ENCODE measurements around the gene SEC61A1. TPM values are rescaled to one million over a fixed set of nuclear protein-coding genes. Genes with fewer than 3 reads are reported as not detected.

The SEC61A1 gene
- total RNA-seq, 1 donor from 2014 or later = 89.8 TPM

GRCh38 chr3:128054367-128054766 lies 2.1 kb downstream of the SEC61A1 start:
- no peaks in the 10 kb centered on the region for H3K9me3 ChIP-seq (ENCODE audit: control insufficient read depth in 3 of 3, low read length in 3 of 3)
- H3K4me1 ChIP-seq (ENCODE audit: control insufficient read depth in 3 of 3, insufficient read depth in 3 of 3, low read length in 3 of 3) = peaks cover 32 to 40% (median 34%) of the 10 kb centered on the region in 3 donors
- H3K27me3 ChIP-seq (ENCODE audit: control insufficient read depth in 3 of 3, insufficient read depth in 3 of 3, low read length in 3 of 3) = no peaks in the 10 kb centered on the region
- peak overlapping the region; percentile 27 to 96 (median 94) for H3K9ac ChIP-seq (ENCODE audit: low read depth in 1 of 3, low read length in 3 of 3)
- H3K27ac ChIP-seq (ENCODE audit: low read depth, low read length) = peak overlapping the region; percentile 97
- H3K36me3 ChIP-seq (ENCODE audit: control insufficient read depth in 3 of 3, insufficient read depth in 3 of 3, low read length in 3 of 3) = peaks cover 20 to 43% (median 33%) of the 10 kb centered on the region in 3 donors
- peak overlapping the region; percentile 80 to 98 (median 84) for H3K4me3 ChIP-seq (ENCODE audit: low read length in 3 of 3)

- Histone ChIP-seq H3K36me3 (ENCODE audit: control insufficient read depth in 3 of 3, insufficient read depth in 3 of 3, low read length in 3 of 3) (peaks cover 39 to 62% (median 52%) of the 10 kb centered on the region in 3 donors), H3K9ac (ENCODE audit: low read depth in 1 of 3, low read length in 3 of 3) (no peak overlapping the region), H3K9me3 (ENCODE audit: control insufficient read depth in 3 of 3, low read length in 3 of 3) (no peaks in the 10 kb centered on the region), H3K4me3 (ENCODE audit: low read length in 3 of 3) (no peak overlapping the region), H3K27me3 (ENCODE audit: control insufficient read depth in 3 of 3, insufficient read depth in 3 of 3, low read length in 3 of 3) (no peaks in the 10 kb centered on the region), H3K4me1 (ENCODE audit: control insufficient read depth in 3 of 3, insufficient read depth in 3 of 3, low read length in 3 of 3) (peaks cover 28 to 37% (median 31%) of the 10 kb centered on the region in 3 donors), H3K27ac (ENCODE audit: low read depth, low read length) (no peak overlapping the region)
These were observed 4.0 kb downstream of the SEC61A1 start for GRCh38 chr3:128056258-128056657.

GRCh38 chr3:128060473-128061381 lies 8.5 kb downstream of the SEC61A1 start:
- H3K9me3 ChIP-seq (ENCODE audit: control insufficient read depth in 3 of 3, low read length in 3 of 3) = no peaks in the 10 kb centered on the region
- H3K27me3 ChIP-seq (ENCODE audit: control insufficient read depth in 3 of 3, insufficient read depth in 3 of 3, low read length in 3 of 3) = no peaks in the 10 kb centered on the region
- no peak overlapping the region for H3K9ac ChIP-seq (ENCODE audit: low read depth in 1 of 3, low read length in 3 of 3)
- peaks cover 66 to 84% (median 79%) of the 10 kb centered on the region in 3 donors for H3K36me3 ChIP-seq (ENCODE audit: control insufficient read depth in 3 of 3, insufficient read depth in 3 of 3, low read length in 3 of 3)
- H3K4me3 ChIP-seq (ENCODE audit: low read length in 3 of 3) = no peak overlapping the region
- H3K4me1 ChIP-seq (ENCODE audit: control insufficient read depth in 3 of 3, insufficient read depth in 3 of 3, low read length in 3 of 3) = peaks cover 0 to 4% (median 2%) of the 10 kb centered on the region in 3 donors
- H3K27ac ChIP-seq (ENCODE audit: low read depth, low read length) = no peak overlapping the region

GRCh38 chr3:128062033-128062745 lies 10.0 kb downstream of the SEC61A1 start:
- Histone ChIP-seq H3K4me1 (ENCODE audit: control insufficient read depth in 3 of 3, insufficient read depth in 3 of 3, low read length in 3 of 3) (peaks cover 0 to 4% (median 2%) of the 10 kb centered on the region in 3 donors), H3K9ac (ENCODE audit: low read depth in 1 of 3, low read length in 3 of 3) (no peak overlapping the region), H3K4me3 (ENCODE audit: low read length in 3 of 3) (no peak overlapping the region), H3K27me3 (ENCODE audit: control insufficient read depth in 3 of 3, insufficient read depth in 3 of 3, low read length in 3 of 3) (no peaks in the 10 kb centered on the region), H3K27ac (ENCODE audit: low read depth, low read length) (no peak overlapping the region), H3K9me3 (ENCODE audit: control insufficient read depth in 3 of 3, low read length in 3 of 3) (no peaks in the 10 kb centered on the region), H3K36me3 (ENCODE audit: control insufficient read depth in 3 of 3, insufficient read depth in 3 of 3, low read length in 3 of 3) (peaks cover 75 to 89% (median 84%) of the 10 kb centered on the region in 3 donors)

GRCh38 chr3:128063865-128064264 lies 11.6 kb downstream of the SEC61A1 start:
- Histone ChIP-seq H3K4me3 (ENCODE audit: low read length in 3 of 3) (no peak overlapping the region), H3K4me1 (ENCODE audit: control insufficient read depth in 3 of 3, insufficient read depth in 3 of 3, low read length in 3 of 3) (peaks cover 0 to 4% (median 2%) of the 10 kb centered on the region in 3 donors), H3K27me3 (ENCODE audit: control insufficient read depth in 3 of 3, insufficient read depth in 3 of 3, low read length in 3 of 3) (no peaks in the 10 kb centered on the region), H3K27ac (ENCODE audit: low read depth, low read length) (no peak overlapping the region), H3K9me3 (ENCODE audit: control insufficient read depth in 3 of 3, low read length in 3 of 3) (no peaks in the 10 kb centered on the region), H3K36me3 (ENCODE audit: control insufficient read depth in 3 of 3, insufficient read depth in 3 of 3, low read length in 3 of 3) (peaks cover 84 to 93% (median 92%) of the 10 kb centered on the region in 3 donors), H3K9ac (ENCODE audit: low read depth in 1 of 3, low read length in 3 of 3) (no peak overlapping the region)

- no peak overlapping the region for H3K27ac ChIP-seq (ENCODE audit: low read depth, low read length)
- no peak overlapping the region for H3K4me3 ChIP-seq (ENCODE audit: low read length in 3 of 3)
- no peaks in the 10 kb centered on the region for H3K9me3 ChIP-seq (ENCODE audit: control insufficient read depth in 3 of 3, low read length in 3 of 3)
- H3K9ac ChIP-seq (ENCODE audit: low read depth in 1 of 3, low read length in 3 of 3) = no peak overlapping the region
- H3K27me3 ChIP-seq (ENCODE audit: control insufficient read depth in 3 of 3, insufficient read depth in 3 of 3, low read length in 3 of 3) = no peaks in the 10 kb centered on the region
- H3K4me1 ChIP-seq (ENCODE audit: control insufficient read depth in 3 of 3, insufficient read depth in 3 of 3, low read length in 3 of 3) = peaks cover 0 to 4% (median 2%) of the 10 kb centered on the region in 3 donors
- peaks cover 86 to 93% (median 92%) of the 10 kb centered on the region in 3 donors for H3K36me3 ChIP-seq (ENCODE audit: control insufficient read depth in 3 of 3, insufficient read depth in 3 of 3, low read length in 3 of 3)
These were observed 12.7 kb downstream of the SEC61A1 start for GRCh38 chr3:128064962-128065361.

- H3K36me3 ChIP-seq (ENCODE audit: control insufficient read depth in 3 of 3, insufficient read depth in 3 of 3, low read length in 3 of 3) = peaks cover 86 to 93% (median 92%) of the 10 kb centered on the region in 3 donors
- H3K27me3 ChIP-seq (ENCODE audit: control insufficient read depth in 3 of 3, insufficient read depth in 3 of 3, low read length in 3 of 3) = no peaks in the 10 kb centered on the region
- no peak overlapping the region for H3K9ac ChIP-seq (ENCODE audit: low read depth in 1 of 3, low read length in 3 of 3)
- H3K4me1 ChIP-seq (ENCODE audit: control insufficient read depth in 3 of 3, insufficient read depth in 3 of 3, low read length in 3 of 3) = peaks cover 0 to 7% (median 2%) of the 10 kb centered on the region in 3 donors
- H3K4me3 ChIP-seq (ENCODE audit: low read length in 3 of 3) = no peak overlapping the region
- no peak overlapping the region for H3K27ac ChIP-seq (ENCODE audit: low read depth, low read length)
- no peaks in the 10 kb centered on the region for H3K9me3 ChIP-seq (ENCODE audit: control insufficient read depth in 3 of 3, low read length in 3 of 3)
These were observed 13.9 kb downstream of the SEC61A1 start for GRCh38 chr3:128066114-128066513.

GRCh38 chr3:128066676-128067075 lies 14.4 kb downstream of the SEC61A1 start:
- H3K4me1 ChIP-seq (ENCODE audit: control insufficient read depth in 3 of 3, insufficient read depth in 3 of 3, low read length in 3 of 3) = peaks cover 0 to 8% (median 2%) of the 10 kb centered on the region in 3 donors
- H3K36me3 ChIP-seq (ENCODE audit: control insufficient read depth in 3 of 3, insufficient read depth in 3 of 3, low read length in 3 of 3) = peaks cover 85 to 93% (median 90%) of the 10 kb centered on the region in 3 donors
- H3K9me3 ChIP-seq (ENCODE audit: control insufficient read depth in 3 of 3, low read length in 3 of 3) = no peaks in the 10 kb centered on the region
- H3K9ac ChIP-seq (ENCODE audit: low read depth in 1 of 3, low read length in 3 of 3) = no peak overlapping the region
- no peak overlapping the region for H3K4me3 ChIP-seq (ENCODE audit: low read length in 3 of 3)
- no peaks in the 10 kb centered on the region for H3K27me3 ChIP-seq (ENCODE audit: control insufficient read depth in 3 of 3, insufficient read depth in 3 of 3, low read length in 3 of 3)
- H3K27ac ChIP-seq (ENCODE audit: low read depth, low read length) = no peak overlapping the region

- Histone ChIP-seq H3K27me3 (ENCODE audit: control insufficient read depth in 3 of 3, insufficient read depth in 3 of 3, low read length in 3 of 3) (no peaks in the 10 kb centered on the region), H3K27ac (ENCODE audit: low read depth, low read length) (no peak overlapping the region), H3K4me1 (ENCODE audit: control insufficient read depth in 3 of 3, insufficient read depth in 3 of 3, low read length in 3 of 3) (peaks cover 0 to 14% (median 4%) of the 10 kb centered on the region in 3 donors), H3K9ac (ENCODE audit: low read depth in 1 of 3, low read length in 3 of 3) (no peak overlapping the region), H3K9me3 (ENCODE audit: control insufficient read depth in 3 of 3, low read length in 3 of 3) (no peaks in the 10 kb centered on the region), H3K36me3 (ENCODE audit: control insufficient read depth in 3 of 3, insufficient read depth in 3 of 3, low read length in 3 of 3) (peaks cover 85 to 92% (median 90%) of the 10 kb centered on the region in 3 donors), H3K4me3 (ENCODE audit: low read length in 3 of 3) (no peak overlapping the region)
These were observed 15.3 kb downstream of the SEC61A1 start for GRCh38 chr3:128067489-128067888.
